HCEC 1CT (cell line): ENCODE results near the gene SKAP1.
"Not testable (repeated sequence)": the region's sequence is repeated elsewhere in the genome, so short reads cannot be mapped to it uniquely, and the experiment has no call there.

Experiments
- DNase-seq: peaks from one replicate; pipeline ENCODE4 v3.0.0-alpha.2; 2017

SKAP1 gene

GRCh38 chr17:48313096-48313755 lies 116.8 kb downstream of the SKAP1 start:
- DNase-seq: no peak

- DNase-seq: no peak
Observed at GRCh38 chr17:48311324-48311723, 118.7 kb downstream of the SKAP1 start.

- no peak for DNase-seq
Observed at GRCh38 chr17:48310748-48311213, 119.2 kb downstream of the SKAP1 start.

GRCh38 chr17:48308581-48308980 lies 121.4 kb downstream of the SKAP1 start:
- DNase-seq: no peak

- peak; percentile 65 for DNase-seq
Observed at GRCh38 chr17:48307814-48308411, 122.1 kb downstream of the SKAP1 start.

GRCh38 chr17:48307255-48307654 lies 122.8 kb downstream of the SKAP1 start:
- no peak for DNase-seq

- DNase-seq: no peak
Observed at GRCh38 chr17:48301002-48301401, 129.0 kb downstream of the SKAP1 start.

- no peak for DNase-seq
Observed at GRCh38 chr17:48299760-48300159, 130.3 kb downstream of the SKAP1 start.

GRCh38 chr17:48297825-48298224 lies 132.2 kb downstream of the SKAP1 start:
- DNase-seq: no peak

- no peak for DNase-seq
Observed at GRCh38 chr17:48296453-48296852, 133.6 kb downstream of the SKAP1 start.

- DNase-seq: peak; percentile 30
Observed at GRCh38 chr17:48295362-48296288, 134.4 kb downstream of the SKAP1 start.

GRCh38 chr17:48294806-48295361 lies 135.1 kb downstream of the SKAP1 start:
- no peak for DNase-seq

GRCh38 chr17:48294020-48294805 lies 135.8 kb downstream of the SKAP1 start:
- no peak for DNase-seq

GRCh38 chr17:48293319-48294019 lies 136.5 kb downstream of the SKAP1 start:
- no peak for DNase-seq

- DNase-seq: no peak
Observed at GRCh38 chr17:48290378-48290777, 139.6 kb downstream of the SKAP1 start.

- not testable (repeated sequence) for DNase-seq
Observed at GRCh38 chr17:48286917-48287316, 143.1 kb downstream of the SKAP1 start.

- DNase-seq: no peak
Observed at GRCh38 chr17:48285614-48286013, 144.4 kb downstream of the SKAP1 start.

GRCh38 chr17:48283907-48284306 lies 146.1 kb downstream of the SKAP1 start:
- no peak for DNase-seq

GRCh38 chr17:48283411-48283810 lies 146.6 kb downstream of the SKAP1 start:
- no peak for DNase-seq

- no peak for DNase-seq
Observed at GRCh38 chr17:48282303-48282702, 147.7 kb downstream of the SKAP1 start.

- DNase-seq: no peak
Observed at GRCh38 chr17:48278760-48279491, 151.1 kb downstream of the SKAP1 start.
